OCI-M2 (cell line): Measurements from ENCODE around the gene TRPM3.

Experiments
- DNase-seq: peaks from one replicate; lab custom pipeline; 2025; ENCODE audit not compliant: unreplicated experiment; lab: John Stamatoyannopoulos, UW

TRPM3 gene

GRCh38 chr9:71121275-71122021, at the start of gene TRPM3:
Gene TRPM3 (minus strand): TSS chr9:71121621. CDS start chr9:71121354, 267 bp downstream.
- DNase-seq = no peak

- no peak for DNase-seq
Observed at GRCh38 chr9:71168418-71168817, 47.0 kb upstream of the TRPM3 start.

- no peak for DNase-seq
Observed at GRCh38 chr9:71162126-71162525, 40.7 kb upstream of the TRPM3 start.

GRCh38 chr9:71157731-71158130, 36.3 kb upstream of the TRPM3 start:
- DNase-seq = no peak

- no peak for DNase-seq
Observed at GRCh38 chr9:71147368-71147767, 25.9 kb upstream of the TRPM3 start.

- DNase-seq = no peak
Observed at GRCh38 chr9:71146511-71146910, 25.1 kb upstream of the TRPM3 start.

- DNase-seq = no peak
Observed at GRCh38 chr9:71145179-71145578, 23.8 kb upstream of the TRPM3 start.

- no peak for DNase-seq
Observed at GRCh38 chr9:71144495-71144894, 23.1 kb upstream of the TRPM3 start.

- DNase-seq = no peak
Observed at GRCh38 chr9:71136696-71137095, 15.3 kb upstream of the TRPM3 start.

GRCh38 chr9:71131145-71131544, 9.7 kb upstream of the TRPM3 start:
- no peak for DNase-seq

- no peak for DNase-seq
Observed at GRCh38 chr9:71130521-71130920, 9.1 kb upstream of the TRPM3 start.

- no peak for DNase-seq
Observed at GRCh38 chr9:71128796-71129195, 7.4 kb upstream of the TRPM3 start.

GRCh38 chr9:71127301-71127700, 5.9 kb upstream of the TRPM3 start:
- no peak for DNase-seq

GRCh38 chr9:71122421-71122820, 1.0 kb upstream of the TRPM3 start:
- DNase-seq = no peak

GRCh38 chr9:71122022-71122275, 528 bp upstream of the TRPM3 start:
- DNase-seq = no peak

GRCh38 chr9:71120501-71121247, 747 bp downstream of the TRPM3 start:
- DNase-seq = no peak

GRCh38 chr9:71119746-71120145, 1.7 kb downstream of the TRPM3 start:
- no peak for DNase-seq

GRCh38 chr9:71118324-71118723, 3.1 kb downstream of the TRPM3 start:
- no peak for DNase-seq

- DNase-seq = no peak
Observed at GRCh38 chr9:71115448-71115975, 5.9 kb downstream of the TRPM3 start.

GRCh38 chr9:71112866-71113265, 8.6 kb downstream of the TRPM3 start:
- no peak for DNase-seq

- no peak for DNase-seq
Observed at GRCh38 chr9:71108937-71109336, 12.5 kb downstream of the TRPM3 start.

GRCh38 chr9:71106992-71107391, 14.4 kb downstream of the TRPM3 start:
- no peak for DNase-seq

- DNase-seq = no peak
Observed at GRCh38 chr9:71105192-71105591, 16.2 kb downstream of the TRPM3 start.
